ENCODE results near the gene ADAMTS12.

Gene ADAMTS12

DNA sequence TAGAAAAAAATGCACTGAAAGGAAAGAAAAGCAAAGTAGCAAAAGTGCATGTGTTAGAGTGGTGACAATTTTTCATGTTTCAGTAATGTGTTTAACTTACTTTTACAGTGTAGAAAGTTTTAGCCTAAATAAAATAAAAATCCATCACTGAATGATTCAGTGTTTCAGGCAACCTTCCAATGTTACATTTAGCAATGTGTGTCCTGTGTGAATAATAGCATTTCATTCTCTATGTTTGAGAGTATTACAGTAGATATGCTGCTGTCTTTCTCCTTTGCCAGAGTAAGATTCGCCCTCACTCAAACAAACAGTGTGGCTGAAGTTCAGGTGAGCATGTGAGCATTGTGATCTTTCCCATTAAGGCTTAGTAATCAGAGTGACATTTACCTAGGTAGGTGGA, 279.9 kb downstream of the ADAMTS12 start:
- TF ChIP-seq, protein P1, sequence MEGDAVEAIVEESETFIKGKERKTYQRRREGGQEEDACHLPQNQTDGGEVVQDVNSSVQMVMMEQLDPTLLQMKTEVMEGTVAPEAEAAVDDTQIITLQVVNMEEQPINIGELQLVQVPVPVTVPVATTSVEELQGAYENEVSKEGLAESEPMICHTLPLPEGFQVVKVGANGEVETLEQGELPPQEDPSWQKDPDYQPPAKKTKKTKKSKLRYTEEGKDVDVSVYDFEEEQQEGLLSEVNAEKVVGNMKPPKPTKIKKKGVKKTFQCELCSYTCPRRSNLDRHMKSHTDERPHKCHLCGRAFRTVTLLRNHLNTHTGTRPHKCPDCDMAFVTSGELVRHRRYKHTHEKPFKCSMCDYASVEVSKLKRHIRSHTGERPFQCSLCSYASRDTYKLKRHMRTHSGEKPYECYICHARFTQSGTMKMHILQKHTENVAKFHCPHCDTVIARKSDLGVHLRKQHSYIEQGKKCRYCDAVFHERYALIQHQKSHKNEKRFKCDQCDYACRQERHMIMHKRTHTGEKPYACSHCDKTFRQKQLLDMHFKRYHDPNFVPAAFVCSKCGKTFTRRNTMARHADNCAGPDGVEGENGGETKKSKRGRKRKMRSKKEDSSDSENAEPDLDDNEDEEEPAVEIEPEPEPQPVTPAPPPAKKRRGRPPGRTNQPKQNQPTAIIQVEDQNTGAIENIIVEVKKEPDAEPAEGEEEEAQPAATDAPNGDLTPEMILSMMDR (IDR thresholded peaks at IDR 0.05): no peak

DNA sequence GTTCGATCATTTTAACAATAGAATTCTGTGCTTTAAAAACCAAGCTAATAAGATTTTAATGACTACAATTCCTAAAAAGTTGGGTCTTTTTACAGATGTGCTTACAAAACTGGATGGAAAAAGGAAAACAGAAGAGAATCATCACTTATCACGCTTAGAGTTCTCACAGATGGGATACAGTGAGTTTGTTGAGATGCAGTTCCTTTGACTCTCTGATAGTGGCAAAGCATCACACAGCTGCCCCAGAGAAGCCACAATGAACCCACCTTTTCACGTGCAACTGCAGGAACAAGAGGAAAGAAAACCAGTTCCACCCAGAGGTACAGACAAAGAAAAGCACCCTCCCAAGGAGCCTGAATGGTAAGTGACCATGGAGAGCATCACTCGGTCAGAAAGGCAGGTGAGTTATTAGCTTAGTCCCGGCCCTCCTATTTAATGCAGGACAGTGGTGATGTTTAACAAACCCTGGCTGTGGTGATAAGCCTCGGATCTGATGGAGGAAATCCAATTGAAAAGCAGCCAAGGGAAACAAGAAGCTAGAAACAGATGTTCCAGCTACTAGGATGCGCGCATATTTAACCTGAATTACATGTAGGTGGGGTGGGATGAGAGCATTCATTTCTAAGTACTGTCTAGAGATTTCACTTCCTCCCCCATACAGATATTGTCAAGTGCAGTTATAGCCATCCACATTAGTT, 283.3 kb downstream of the ADAMTS12 start:
- TF ChIP-seq, protein P1 (IDR thresholded peaks at IDR 0.05): no peak

- TF ChIP-seq, protein P1 (IDR thresholded peaks at IDR 0.05): no peak
Observed at GRCh38 chr5:33604503-33604902, 287.3 kb downstream of the ADAMTS12 start.

DNA sequence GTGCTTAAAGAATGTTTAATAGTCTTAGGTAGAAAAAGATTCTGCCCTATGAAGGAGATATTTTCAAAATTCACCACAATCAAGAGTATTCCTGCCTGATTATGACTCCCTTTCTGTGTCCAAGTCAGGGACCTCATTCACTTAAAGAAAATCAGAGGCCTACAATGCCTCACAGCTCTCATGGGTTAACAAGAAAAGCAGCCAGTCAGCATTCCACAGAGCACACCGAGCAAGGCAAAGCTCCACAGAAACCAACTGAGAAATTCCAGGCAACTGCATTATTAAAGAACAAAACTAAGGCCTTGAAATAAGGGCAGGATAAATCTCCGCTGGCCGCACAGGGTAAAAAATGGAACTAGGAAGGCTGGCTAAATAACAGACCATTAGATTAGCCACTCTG, 289.9 kb downstream of the ADAMTS12 start:
- TF ChIP-seq, protein P1 (IDR thresholded peaks at IDR 0.05): no peak

DNA sequence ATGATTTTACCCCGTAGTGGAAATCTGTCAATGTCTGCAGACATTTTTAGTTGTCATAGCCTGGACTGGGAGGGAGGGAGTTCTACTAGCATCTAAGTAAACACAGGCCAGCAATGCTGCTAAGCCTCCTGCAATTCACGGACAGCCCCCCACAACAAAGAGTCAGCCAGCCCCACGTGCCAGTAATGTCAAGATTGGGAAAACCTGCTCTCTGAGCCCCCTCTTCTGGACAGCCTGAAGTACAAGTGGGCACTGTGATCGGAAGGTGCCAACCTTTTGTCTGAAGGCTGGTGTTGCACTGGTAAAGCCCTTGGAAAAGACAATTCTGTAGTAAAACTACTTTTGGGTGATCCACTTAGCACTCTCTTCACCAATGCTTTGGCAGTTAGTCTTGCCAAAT, 296.5 kb downstream of the ADAMTS12 start:
- TF ChIP-seq, protein P1 (IDR thresholded peaks at IDR 0.05): no peak

GRCh38 chr5:33594006-33594405, 297.8 kb downstream of the ADAMTS12 start:
- TF ChIP-seq, protein P1 (IDR thresholded peaks at IDR 0.05): no peak

GRCh38 chr5:33592245-33592644, 299.5 kb downstream of the ADAMTS12 start:
- TF ChIP-seq, protein P1 (IDR thresholded peaks at IDR 0.05): no peak

All from LNCAP (cell line).